Lower leg skin (tissue), 3 donors: ENCODE results near the gene PREX1.

Experiments used
- POLR2A ChIP-seq, 2 donors: fragments of 450-650 bp; IDR thresholded peaks; one replicate each; pipeline ENCODE4 v1.6.1; 2016 to 2017; ENCODE audit warnings: antibody characterized with exemption in 2 of 2, mild to moderate bottlenecking in 1 of 2, moderate library complexity in 1 of 2
- TF ChIP-seq, protein P1 (sequence below), 3 donors: fragments of 450-650 bp; IDR thresholded peaks; one replicate each; pipeline ENCODE4 v1.5.1; 2016; ENCODE audit warnings: antibody characterized with exemption in 3 of 3, mild to moderate bottlenecking in 3 of 3, moderate library complexity in 2 of 3

DNA sequence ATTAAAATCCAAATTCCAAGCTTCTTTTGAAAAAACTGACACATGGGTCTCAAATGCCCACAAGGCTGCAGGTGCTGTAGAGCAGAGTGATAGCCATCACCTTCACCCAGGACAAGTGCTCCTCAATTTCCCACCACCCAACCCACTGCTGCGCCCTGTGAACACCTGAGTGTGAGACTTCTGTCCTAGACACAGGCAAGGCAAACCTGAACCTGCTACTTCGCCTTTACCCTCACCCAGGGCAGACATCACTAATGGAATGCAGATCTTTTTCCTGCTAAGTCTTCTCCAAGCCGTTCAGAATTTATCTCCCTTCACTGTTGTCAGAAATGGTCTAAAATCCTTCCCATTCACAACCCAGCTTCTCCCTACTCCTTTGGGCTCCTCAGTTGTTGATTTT lies 65.9 kb downstream of the PREX1 start:
- TF ChIP-seq, protein P1, sequence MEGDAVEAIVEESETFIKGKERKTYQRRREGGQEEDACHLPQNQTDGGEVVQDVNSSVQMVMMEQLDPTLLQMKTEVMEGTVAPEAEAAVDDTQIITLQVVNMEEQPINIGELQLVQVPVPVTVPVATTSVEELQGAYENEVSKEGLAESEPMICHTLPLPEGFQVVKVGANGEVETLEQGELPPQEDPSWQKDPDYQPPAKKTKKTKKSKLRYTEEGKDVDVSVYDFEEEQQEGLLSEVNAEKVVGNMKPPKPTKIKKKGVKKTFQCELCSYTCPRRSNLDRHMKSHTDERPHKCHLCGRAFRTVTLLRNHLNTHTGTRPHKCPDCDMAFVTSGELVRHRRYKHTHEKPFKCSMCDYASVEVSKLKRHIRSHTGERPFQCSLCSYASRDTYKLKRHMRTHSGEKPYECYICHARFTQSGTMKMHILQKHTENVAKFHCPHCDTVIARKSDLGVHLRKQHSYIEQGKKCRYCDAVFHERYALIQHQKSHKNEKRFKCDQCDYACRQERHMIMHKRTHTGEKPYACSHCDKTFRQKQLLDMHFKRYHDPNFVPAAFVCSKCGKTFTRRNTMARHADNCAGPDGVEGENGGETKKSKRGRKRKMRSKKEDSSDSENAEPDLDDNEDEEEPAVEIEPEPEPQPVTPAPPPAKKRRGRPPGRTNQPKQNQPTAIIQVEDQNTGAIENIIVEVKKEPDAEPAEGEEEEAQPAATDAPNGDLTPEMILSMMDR (IDR thresholded peaks at IDR 0.05): no peak
- TF ChIP-seq POLR2A (IDR thresholded peaks at IDR 0.05): no peak
